Omental fat pad (tissue), 4 donors: ENCODE data around the gene PRPH. TPM values are rescaled to one million over a fixed set of nuclear protein-coding genes. Genes with fewer than 3 reads are reported as not detected.
"Not testable (repeated sequence)": the region's sequence is repeated elsewhere in the genome, so short reads cannot be mapped to it uniquely, and the experiment has no call there.

Source experiments
- ATAC-seq: fragments of 150-250 bp; one replicate; pipeline ENCODE4 v1.9.1; 2016; ENCODE audit warnings: mild to moderate bottlenecking, moderate library complexity; ENCODE audit not compliant: low FRiP score
- DNase-seq: peaks from one replicate; pipeline ENCODE4 v3.0.0-alpha.2; 2019; ENCODE audit warnings: low spot score
- CTCF ChIP-seq, 3 donors: fragments of 450-650 bp; IDR thresholded peaks; one replicate each; pipeline ENCODE4 v1.5.1; 2016 to 2017; ENCODE audit warnings: antibody characterized with exemption in 3 of 3, mild to moderate bottlenecking in 3 of 3, moderate library complexity in 2 of 3
- total RNA-seq, 4 donors: library from RNA; depleted of rRNA; stranded (reverse); fragments of >200 nt; gene quantifications; one replicate each; pipeline ENCODE4 v1.1.0, GENCODE V29; 2016

The PRPH gene
- total RNA-seq, 4 donors from 2014 or later, result 1.3 to 4.4 (median 2.7) TPM

- ATAC-seq (no peak), DNase-seq (no peak)
- TF ChIP-seq CTCF (IDR thresholded peaks at IDR 0.05), result no peak
These were observed 2.7 kb downstream of the PRPH start for GRCh38 chr12:49297695-49298060.

DNA sequence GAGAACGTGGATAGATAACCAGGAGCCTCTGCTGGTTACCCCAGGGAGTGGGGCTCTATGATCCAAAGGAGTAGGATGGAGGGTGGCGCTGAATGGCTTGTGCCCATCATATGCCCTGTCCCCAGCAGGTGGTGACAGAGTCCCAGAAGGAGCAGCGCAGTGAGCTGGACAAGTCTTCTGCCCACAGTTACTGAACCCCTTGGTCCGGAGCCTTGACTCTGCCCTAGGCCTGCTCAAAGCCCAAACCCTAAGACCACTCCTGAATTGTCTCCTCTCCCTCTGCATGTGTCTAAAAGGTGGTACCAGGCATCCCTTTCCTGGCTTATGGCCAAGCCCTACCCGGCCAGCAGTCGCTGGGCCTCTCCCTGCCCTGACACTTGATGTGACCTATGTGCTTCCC lies 3.2 kb downstream of the PRPH start:
- no peak for TF ChIP-seq CTCF (IDR thresholded peaks at IDR 0.05)
- DNase-seq (no peak), ATAC-seq (no peak)

DNA sequence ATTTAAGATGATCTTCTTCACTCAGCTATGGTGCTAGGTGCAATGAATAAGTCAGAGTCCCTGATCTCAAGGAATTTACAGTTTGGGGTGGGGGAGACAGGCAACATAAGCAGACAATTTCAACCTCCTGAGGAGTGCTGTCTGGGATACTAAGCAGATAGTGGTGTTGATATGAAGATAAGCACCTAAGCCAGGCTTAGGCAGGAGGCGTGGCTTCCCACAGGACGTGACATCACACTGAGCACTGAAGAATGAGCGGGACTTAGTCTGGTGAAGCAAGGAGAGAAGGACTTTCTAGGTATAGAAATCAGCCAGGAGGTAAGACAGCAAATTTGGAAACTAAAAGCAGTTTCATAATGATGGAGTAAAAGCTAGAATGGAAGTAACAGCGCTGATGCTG lies 6.8 kb downstream of the PRPH start:
- DNase-seq, result no peak
- no peak for TF ChIP-seq CTCF (IDR thresholded peaks at IDR 0.05)
- ATAC-seq, result no peak

- ATAC-seq, result no peak
- no peak for TF ChIP-seq CTCF (IDR thresholded peaks at IDR 0.05)
- DNase-seq, result no peak
These were observed 9.2 kb downstream of the PRPH start for GRCh38 chr12:49304161-49304560.

DNA sequence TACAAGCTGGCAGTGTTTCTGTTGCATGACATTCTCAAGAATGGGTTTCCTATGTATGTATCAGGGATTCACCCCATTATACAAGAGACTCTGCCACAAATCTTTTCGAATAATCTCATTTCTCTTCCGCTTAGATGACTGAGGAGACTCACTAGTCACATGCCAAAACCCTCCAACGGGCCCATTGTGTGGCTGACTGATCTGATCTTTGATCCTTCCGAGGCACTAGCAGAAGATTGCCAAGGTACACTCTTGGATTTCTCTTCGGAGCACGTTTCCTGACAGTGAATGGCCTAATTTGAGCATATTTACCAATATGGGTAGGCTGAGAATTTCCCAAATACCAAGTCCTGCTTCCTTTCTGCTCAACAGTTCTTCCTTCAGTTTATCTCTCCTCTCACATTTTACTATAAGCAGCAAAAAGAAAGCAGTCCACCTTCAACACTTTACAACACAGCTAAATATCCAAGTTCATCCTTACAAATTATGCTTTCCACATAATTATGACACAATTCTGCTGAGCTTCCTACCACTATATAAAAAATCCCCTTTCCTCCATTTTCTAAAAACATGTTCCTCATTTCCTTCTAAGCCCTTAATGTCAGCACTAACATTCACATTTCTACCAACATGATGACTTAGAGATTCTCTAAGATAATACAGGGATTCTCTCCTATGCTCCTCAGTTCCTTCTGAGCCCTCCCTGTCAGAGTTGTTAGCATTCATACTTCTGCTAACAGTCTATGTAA lies 11.0 kb downstream of the PRPH start:
- ATAC-seq (no peak), DNase-seq (no peak)
- no peak for TF ChIP-seq CTCF (IDR thresholded peaks at IDR 0.05)

GRCh38 chr12:49309386-49309785 lies 14.4 kb downstream of the PRPH start:
- DNase-seq (no peak), ATAC-seq (no peak)
- TF ChIP-seq CTCF (IDR thresholded peaks at IDR 0.05), result no peak

DNA sequence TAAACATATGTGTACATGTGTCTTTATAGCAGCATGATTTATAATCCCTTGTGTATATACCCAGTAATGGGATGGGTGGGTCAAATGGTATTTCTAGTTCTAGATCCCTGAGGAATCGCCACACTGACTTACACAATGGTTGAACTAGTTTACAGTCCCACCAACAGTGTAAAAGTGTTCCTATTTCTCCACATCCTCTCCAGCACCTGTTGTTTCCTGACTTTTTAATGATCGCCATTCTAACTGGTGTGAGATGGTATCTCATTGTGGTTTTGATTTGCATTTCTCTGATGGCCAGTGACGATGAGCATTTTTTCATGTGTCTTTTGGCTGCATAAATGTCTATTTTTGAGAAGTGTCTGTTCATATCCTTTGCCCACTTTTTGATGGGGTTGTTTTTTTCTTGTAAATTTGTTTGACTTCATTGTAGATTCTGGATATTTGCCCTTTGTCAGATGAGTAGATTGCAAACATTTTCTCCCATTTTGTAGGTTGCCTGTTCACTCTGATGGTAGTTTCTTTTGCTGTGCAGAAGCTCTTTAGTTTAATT lies 15.6 kb downstream of the PRPH start:
- DNase-seq, ATAC-seq: not testable (repeated sequence)
